GM10847 (cell line): ENCODE measurements around the gene BLMH.

ENCODE experiments used
- POLR2A ChIP-seq: IDR thresholded peaks from 2 replicates; pipeline ENCODE4 v1.6.1; 2011; ENCODE audit not compliant: insufficient read length; ENCODE audit errors: extremely low read depth

BLMH gene

GRCh38 chr17:30291543-30292285 lies at the start of gene BLMH:
Gene BLMH, minus strand, starts transcription at chr17:30291944. Its CDS starts 125 bp downstream, at chr17:30291819.
- TF ChIP-seq POLR2A, result peak; percentile 57

- TF ChIP-seq POLR2A, result no peak
Observed at GRCh38 chr17:30340801-30341356, 49.1 kb upstream of the BLMH start.

GRCh38 chr17:30339086-30339485 lies 47.3 kb upstream of the BLMH start:
- TF ChIP-seq POLR2A, result no peak

GRCh38 chr17:30337393-30337999 lies 45.8 kb upstream of the BLMH start:
- no peak for TF ChIP-seq POLR2A

GRCh38 chr17:30336369-30337171 lies 44.8 kb upstream of the BLMH start:
- TF ChIP-seq POLR2A, result no peak

GRCh38 chr17:30334421-30334820 lies 42.7 kb upstream of the BLMH start:
- TF ChIP-seq POLR2A, result no peak

- TF ChIP-seq POLR2A, result no peak
Observed at GRCh38 chr17:30333503-30334360, 42.0 kb upstream of the BLMH start, which contains the start of gene TMIGD1. Gene TMIGD1, minus strand, starts transcription at chr17:30334057. Its CDS starts 1,924 bp downstream, at chr17:30332133.

GRCh38 chr17:30332057-30332542 lies 40.4 kb upstream of the BLMH start:
- no peak for TF ChIP-seq POLR2A

- TF ChIP-seq POLR2A, result no peak
Observed at GRCh38 chr17:30326809-30327208, 35.1 kb upstream of the BLMH start.

GRCh38 chr17:30324723-30325122 lies 33.0 kb upstream of the BLMH start:
- TF ChIP-seq POLR2A, result no peak

GRCh38 chr17:30323895-30324319 lies 32.2 kb upstream of the BLMH start:
- no peak for TF ChIP-seq POLR2A

- TF ChIP-seq POLR2A, result no peak
Observed at GRCh38 chr17:30323262-30323894, 31.6 kb upstream of the BLMH start.

GRCh38 chr17:30321314-30321713 lies 29.6 kb upstream of the BLMH start:
- TF ChIP-seq POLR2A, result no peak

GRCh38 chr17:30318155-30318554 lies 26.4 kb upstream of the BLMH start:
- no peak for TF ChIP-seq POLR2A
